Gastroesophageal sphincter (tissue), 3 donors: ENCODE measurements around the gene CD9.

ENCODE experiments used
- POLR2A ChIP-seq, 2 donors: fragments of 450-650 bp; IDR thresholded peaks; one replicate each; pipeline ENCODE4 v1.6.1; 2017; ENCODE audit warnings: antibody characterized with exemption in 2 of 2, mild to moderate bottlenecking in 2 of 2, moderate library complexity in 1 of 2
- TF ChIP-seq, protein P1 (sequence below), 4 experiments: fragments of 200-600 bp in 2 of 4; fragments of 450-650 bp in 2 of 4; sonication (generic) in 1 of 4; IDR thresholded peaks; one replicate each; pipeline ENCODE4 v1.5.1; 2017 to 2019; ENCODE audit warnings: antibody characterized with exemption in 4 of 4, mild to moderate bottlenecking in 2 of 4, moderate library complexity in 2 of 4

DNA sequence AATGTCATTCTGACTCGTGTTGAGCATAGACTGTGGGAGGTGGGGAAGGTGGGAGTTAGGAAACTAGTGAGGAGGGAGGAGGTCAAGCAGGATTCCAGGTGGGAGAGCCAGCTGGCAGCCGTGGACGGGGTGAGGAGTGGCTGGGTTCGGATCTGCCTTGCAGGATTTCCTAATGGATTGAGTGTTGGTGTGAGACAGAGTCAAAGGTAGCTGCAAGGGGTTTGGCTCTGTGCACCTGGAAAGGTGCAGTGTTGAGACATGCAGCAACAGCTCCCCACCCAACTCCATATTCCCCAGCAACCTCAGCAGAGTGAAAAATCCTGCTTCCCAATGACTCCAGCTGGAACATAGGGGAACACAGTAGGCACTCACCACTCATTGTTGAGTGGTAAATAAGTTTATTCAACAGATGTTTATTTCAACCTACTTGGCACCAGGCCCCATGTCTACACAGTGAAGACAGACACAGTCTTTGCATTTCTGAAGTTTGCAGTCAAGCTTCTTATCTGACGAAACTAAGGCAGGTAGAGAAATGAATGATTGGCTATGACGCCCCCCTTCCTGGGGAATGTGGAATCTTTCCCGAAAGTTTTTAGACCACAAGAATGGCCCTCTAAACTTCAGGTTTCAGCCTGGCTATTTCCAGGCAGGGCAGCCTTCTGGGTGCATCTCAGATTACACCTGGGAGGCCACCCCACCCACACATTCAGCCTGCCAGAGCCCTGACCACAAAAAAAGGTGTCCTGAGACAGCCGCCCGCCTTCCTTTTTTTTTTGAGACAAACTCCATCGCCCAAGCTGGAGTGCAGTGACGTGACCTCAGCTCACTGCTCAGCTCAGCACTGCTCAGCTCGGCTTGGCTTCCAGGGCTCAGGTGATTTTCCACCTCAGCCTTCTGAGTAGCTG is 72.4 kb downstream of the CD9 start:
- TF ChIP-seq, protein P1, sequence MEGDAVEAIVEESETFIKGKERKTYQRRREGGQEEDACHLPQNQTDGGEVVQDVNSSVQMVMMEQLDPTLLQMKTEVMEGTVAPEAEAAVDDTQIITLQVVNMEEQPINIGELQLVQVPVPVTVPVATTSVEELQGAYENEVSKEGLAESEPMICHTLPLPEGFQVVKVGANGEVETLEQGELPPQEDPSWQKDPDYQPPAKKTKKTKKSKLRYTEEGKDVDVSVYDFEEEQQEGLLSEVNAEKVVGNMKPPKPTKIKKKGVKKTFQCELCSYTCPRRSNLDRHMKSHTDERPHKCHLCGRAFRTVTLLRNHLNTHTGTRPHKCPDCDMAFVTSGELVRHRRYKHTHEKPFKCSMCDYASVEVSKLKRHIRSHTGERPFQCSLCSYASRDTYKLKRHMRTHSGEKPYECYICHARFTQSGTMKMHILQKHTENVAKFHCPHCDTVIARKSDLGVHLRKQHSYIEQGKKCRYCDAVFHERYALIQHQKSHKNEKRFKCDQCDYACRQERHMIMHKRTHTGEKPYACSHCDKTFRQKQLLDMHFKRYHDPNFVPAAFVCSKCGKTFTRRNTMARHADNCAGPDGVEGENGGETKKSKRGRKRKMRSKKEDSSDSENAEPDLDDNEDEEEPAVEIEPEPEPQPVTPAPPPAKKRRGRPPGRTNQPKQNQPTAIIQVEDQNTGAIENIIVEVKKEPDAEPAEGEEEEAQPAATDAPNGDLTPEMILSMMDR (IDR thresholded peaks at IDR 0.05): no peak
- no peak for TF ChIP-seq POLR2A (IDR thresholded peaks at IDR 0.05)
